ENCODE results near the gene PCDHB4.
"Not testable (repeated sequence)": the region's sequence is repeated elsewhere in the genome, so short reads cannot be mapped to it uniquely, and the experiment has no call there.

Gene PCDHB4

DNA sequence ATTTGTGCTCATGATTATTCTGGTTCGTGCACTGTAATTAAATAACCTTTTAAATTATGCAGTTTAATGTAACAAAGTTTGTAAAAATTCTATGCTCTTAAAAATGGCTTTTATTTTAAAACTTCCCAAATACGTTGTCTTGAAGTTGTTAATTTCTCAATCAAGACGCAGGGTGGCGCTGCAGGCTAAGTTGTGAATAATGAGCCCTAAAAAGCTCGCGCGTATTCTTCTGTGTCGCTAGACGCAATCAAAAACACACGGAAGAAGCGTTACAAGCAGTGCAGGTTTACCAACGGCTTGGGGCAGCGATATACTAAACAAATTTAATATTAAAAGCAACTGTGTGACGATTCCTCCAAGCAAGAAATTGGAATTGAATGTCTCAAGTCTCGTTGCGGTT, at the start of gene PCDHB4:
TSS of gene PCDHB4 (plus strand) at position 256 of the 400 bp plus-strand sequence. CDS start 181 bp downstream, outside the sequence.
- DNase-seq (ENCODE audit: low read depth in 3 of 3, low spot score in 1 of 3) = no peak

DNA sequence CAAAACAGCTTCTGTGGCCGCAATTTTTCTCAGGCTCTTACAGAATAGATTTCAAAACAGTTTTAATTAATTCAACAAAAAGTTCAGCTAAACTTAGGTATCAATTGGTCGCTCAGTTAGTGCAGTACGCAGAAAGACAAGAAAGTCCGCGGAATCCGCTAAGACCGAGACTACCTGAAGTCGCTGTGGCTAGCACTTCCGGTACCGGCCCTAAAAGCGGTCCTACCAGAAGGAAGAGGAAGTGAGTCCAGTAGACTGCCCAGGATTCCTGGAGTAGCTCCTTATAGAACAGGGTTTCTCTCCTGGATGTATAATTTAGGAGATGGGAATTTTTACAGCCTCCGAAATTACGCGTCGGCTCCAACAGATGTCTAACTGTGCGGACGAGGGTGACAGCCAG, 43.8 kb upstream of the PCDHB4 start:
- no peak for DNase-seq (ENCODE audit: low read depth in 3 of 3, low spot score in 1 of 3)

GRCh38 chr5:141082228-141082627, 39.4 kb upstream of the PCDHB4 start:
- DNase-seq (ENCODE audit: low read depth in 3 of 3, low spot score in 1 of 3) = no peak

DNA sequence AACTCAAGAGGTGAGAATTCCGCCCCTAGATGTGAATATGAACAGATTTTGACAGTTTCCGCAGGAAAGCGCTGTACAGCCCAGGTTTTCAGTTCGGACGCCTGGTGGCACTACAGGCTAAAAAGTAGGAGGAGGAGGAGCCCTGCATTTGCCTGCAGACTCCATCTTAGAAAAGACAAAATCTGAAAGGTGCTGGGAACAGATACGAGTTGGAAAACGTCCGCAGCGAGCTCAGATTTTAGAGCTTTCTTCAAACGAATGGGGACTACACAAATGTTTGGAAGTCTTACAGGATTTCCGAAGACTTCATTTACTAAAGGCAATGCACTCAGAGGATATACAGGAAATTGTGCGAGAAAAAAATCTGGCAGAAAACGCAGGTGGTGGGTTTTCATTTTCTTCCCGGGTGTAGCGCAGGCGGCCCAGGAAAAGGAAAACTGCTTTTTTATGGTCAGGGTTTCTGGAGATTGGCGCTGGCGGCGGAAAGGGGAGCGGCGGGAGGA, 37.1 kb upstream of the PCDHB4 start:
- peak in 2 of 3 donors; percentile 2 for DNase-seq (ENCODE audit: low read depth in 3 of 3, low spot score in 1 of 3)

DNA sequence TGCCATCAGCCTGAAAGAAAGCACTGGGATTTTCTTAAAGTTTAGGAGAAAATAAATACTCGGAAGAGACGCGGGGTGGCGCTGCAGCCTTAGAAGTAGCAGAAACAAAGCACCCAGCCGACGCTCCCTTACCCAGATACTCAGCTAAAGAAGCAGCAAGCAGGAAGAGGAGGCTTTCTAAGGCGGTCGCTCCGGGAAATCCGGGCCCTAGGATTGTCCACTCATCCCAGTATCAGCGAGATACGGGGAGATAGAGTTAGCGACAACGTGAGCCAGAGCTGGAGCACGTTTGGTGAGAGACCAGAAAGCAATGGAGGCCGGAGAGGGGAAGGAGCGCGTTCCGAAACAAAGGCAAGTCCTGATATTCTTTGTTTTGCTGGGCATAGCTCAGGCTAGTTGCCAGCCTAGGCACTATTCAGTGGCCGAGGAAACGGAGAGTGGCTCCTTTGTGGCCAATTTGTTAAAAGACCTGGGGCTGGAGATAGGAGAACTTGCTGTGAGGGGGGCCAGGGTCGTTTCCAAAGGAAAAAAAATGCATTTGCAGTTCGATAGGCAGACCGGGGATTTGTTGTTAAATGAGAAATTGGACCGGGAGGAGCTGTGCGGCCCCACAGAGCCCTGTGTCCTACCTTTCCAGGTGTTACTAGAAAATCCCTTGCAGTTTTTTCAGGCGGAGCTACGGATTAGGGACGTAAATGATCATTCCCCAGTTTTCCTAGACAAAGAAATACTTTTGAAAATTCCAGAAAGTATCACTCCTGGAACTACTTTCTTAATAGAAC, 26.9 kb upstream of the PCDHB4 start, which contains the start of gene PCDHB2:
TSS of gene PCDHB2 (plus strand) at position 135 of the 782 bp plus-strand sequence. CDS start at position 311, 176 bp downstream.
- DNase-seq (ENCODE audit: low read depth in 3 of 3, low spot score in 1 of 3) = no peak

DNA sequence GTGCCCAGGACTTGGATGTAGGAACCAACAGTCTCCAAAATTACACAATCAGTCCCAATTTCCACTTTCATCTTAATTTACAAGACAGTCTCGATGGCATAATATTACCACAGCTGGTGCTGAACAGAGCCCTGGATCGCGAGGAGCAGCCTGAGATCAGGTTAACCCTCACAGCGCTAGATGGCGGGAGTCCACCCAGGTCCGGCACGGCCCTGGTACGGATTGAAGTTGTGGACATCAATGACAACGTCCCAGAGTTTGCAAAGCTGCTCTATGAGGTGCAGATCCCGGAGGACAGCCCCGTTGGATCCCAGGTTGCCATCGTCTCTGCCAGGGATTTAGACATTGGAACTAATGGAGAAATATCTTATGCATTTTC, 26.4 kb upstream of the PCDHB4 start:
- no peak for DNase-seq (ENCODE audit: low read depth in 3 of 3, low spot score in 1 of 3)

GRCh38 chr5:141096181-141096580, 25.4 kb upstream of the PCDHB4 start:
- DNase-seq (ENCODE audit: low read depth in 3 of 3, low spot score in 1 of 3) = not testable (repeated sequence)

GRCh38 chr5:141096586-141096985, 25.0 kb upstream of the PCDHB4 start:
- DNase-seq (ENCODE audit: low read depth in 3 of 3, low spot score in 1 of 3) = not testable (repeated sequence)

- DNase-seq (ENCODE audit: low read depth in 3 of 3, low spot score in 1 of 3) = no peak
These were observed 21.3 kb upstream of the PCDHB4 start, which contains the start of gene PCDHB3 for GRCh38 chr5:141100243-141100805. PCDHB3 (plus strand) TSS chr5:141100473; CDS start chr5:141100650, 177 bp downstream.

DNA sequence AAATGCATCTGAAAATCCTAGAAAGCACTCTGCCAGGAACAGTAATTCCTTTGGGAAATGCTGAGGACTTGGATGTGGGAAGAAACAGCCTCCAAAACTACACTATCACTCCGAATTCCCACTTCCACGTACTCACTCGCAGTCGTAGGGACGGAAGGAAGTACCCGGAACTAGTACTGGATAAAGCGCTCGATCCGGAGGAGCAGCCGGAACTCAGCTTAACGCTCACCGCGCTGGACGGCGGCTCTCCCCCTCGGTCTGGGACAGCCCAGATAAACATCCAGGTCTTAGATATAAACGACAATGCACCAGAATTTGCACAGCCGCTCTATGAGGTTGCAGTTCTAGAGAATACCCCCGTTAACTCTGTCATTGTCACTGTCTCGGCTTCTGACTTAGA, 20.6 kb upstream of the PCDHB4 start:
- no peak for DNase-seq (ENCODE audit: low read depth in 3 of 3, low spot score in 1 of 3)

DNA sequence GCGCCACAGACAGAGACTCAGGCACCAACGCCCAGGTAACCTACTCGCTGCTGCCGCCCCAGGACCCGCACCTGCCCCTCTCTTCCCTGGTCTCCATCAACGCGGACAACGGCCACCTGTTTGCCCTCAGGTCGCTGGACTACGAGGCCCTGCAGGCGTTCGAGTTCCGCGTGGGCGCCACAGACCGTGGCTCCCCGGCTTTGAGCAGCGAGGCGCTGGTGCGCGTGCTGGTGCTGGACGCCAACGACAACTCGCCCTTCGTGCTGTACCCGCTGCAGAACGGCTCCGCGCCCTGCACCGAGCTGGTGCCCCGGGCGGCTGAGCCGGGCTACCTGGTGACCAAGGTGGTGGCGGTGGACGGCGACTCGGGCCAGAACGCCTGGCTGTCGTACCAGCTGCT, 19.5 kb upstream of the PCDHB4 start:
- DNase-seq (ENCODE audit: low read depth in 3 of 3, low spot score in 1 of 3) = not testable (repeated sequence)

DNA sequence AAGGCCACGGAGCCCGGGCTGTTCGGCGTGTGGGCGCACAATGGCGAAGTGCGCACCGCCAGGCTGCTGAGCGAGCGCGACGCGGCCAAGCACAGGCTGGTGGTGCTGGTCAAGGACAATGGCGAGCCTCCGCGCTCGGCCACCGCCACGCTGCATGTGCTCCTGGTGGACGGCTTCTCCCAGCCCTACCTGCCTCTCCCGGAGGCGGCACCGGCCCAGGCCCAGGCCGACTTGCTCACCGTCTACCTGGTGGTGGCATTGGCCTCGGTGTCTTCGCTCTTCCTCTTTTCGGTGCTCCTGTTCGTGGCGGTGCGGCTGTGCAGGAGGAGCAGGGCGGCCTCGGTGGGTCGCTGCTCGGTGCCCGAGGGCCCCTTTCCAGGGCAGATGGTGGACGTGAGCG, 19.1 kb upstream of the PCDHB4 start:
- DNase-seq (ENCODE audit: low read depth in 3 of 3, low spot score in 1 of 3) = not testable (repeated sequence)

GRCh38 chr5:141105350-141105749, 16.3 kb upstream of the PCDHB4 start:
- no peak for DNase-seq (ENCODE audit: low read depth in 3 of 3, low spot score in 1 of 3)

DNA sequence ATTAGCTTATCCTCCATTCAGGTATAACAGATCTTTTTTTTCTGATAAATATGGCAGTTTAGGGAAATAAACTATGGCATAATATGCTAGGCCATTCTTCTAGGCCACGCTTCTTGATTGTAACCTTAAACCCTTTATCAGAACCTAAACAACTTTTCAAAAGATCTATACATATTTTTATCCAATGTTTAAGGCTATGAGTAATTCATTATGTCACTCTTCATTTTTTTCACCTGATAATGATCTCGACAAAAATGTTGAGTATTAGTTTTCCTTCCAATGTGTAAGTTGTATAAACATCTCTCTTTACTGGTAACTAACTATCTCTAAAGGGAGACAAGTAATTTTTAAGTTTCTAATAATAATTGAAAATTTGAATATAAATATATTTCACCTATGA, 2.4 kb upstream of the PCDHB4 start:
- no peak for DNase-seq (ENCODE audit: low read depth in 3 of 3, low spot score in 1 of 3)

- DNase-seq (ENCODE audit: low read depth in 3 of 3, low spot score in 1 of 3) = no peak
These were observed 367 bp downstream of the PCDHB4 start for GRCh38 chr5:141121985-141122384.

DNA sequence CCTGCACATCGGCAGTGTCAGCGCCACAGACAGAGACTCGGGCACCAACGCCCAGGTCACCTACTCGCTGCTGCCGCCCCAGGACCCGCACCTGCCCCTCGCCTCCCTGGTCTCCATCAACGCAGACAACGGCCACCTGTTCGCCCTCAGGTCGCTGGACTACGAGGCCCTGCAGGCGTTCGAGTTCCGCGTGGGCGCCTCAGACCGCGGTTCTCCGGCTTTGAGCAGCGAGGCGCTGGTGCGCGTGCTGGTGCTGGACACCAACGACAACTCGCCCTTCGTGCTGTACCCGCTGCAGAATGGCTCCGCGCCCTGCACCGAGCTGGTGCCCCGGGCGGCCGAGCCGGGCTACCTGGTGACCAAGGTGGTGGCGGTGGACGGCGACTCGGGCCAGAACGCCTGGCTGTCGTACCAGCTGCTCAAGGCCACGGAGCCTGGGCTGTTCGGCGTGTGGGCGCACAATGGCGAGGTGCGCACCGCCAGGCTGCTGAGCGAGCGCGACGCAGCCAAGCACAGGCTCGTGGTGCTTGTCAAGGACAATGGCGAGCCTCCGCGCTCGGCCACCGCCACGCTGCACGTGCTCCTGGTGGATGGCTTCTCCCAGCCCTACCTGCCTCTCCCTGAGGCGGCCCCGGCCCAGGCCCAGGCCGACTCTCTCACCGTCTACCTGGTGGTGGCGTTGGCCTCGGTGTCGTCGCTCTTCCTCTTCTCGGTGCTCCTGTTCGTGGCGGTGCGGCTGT, 1.9 kb downstream of the PCDHB4 start:
- not testable (repeated sequence) for DNase-seq (ENCODE audit: low read depth in 3 of 3, low spot score in 1 of 3)

DNA sequence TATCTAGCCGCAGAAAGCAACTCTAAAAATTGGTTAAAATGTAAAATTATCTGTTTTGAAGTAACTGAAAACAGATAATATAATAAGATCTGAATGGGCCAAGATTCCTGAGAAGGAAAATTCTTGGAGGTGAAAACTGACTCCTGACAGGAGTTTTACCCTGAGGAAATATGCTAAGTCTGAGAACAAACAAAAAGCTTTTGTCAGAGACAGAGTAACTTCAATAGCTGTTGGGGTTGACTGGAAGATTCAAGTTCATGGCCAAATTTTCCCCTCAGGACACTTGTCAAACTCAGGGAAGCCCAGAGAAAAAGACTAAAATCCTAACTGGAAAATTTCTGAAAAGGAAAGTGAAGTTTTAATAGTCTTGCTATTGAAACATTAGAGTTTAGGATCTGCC, 5.7 kb downstream of the PCDHB4 start:
- no peak for DNase-seq (ENCODE audit: low read depth in 3 of 3, low spot score in 1 of 3)

DNA sequence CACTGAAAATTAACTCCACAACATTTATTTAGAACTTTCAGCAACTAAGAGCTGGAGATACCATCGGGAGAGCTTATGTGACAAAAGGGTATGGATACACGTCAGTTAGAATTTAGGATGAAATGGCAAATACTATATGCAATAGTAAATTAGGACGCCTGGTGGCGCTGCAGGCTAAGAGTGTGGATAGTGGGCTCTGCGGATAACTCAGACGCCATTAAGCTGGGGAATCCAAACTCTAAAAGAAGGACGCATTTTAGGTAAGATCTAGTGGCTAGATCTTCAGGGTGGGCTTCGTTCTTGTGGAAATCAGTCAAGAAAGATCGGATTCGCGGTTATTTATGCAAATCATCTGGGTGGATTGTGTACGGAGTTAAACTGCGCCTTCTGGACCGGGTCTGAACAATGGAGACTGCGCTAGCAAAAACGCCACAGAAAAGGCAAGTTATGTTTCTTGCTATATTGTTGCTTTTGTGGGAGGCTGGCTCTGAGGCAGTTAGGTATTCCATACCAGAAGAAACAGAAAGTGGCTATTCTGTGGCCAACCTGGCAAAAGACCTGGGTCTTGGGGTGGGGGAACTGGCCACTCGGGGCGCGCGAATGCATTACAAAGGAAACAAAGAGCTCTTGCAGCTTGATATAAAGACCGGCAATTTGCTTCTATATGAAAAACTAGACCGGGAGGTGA, 13.6 kb downstream of the PCDHB4 start, which contains the start of gene PCDHB5:
TSS of gene PCDHB5 (plus strand) at position 177 of the 688 bp plus-strand sequence. CDS start at position 406, 229 bp downstream.
- no peak for DNase-seq (ENCODE audit: low read depth in 3 of 3, low spot score in 1 of 3)

DNA sequence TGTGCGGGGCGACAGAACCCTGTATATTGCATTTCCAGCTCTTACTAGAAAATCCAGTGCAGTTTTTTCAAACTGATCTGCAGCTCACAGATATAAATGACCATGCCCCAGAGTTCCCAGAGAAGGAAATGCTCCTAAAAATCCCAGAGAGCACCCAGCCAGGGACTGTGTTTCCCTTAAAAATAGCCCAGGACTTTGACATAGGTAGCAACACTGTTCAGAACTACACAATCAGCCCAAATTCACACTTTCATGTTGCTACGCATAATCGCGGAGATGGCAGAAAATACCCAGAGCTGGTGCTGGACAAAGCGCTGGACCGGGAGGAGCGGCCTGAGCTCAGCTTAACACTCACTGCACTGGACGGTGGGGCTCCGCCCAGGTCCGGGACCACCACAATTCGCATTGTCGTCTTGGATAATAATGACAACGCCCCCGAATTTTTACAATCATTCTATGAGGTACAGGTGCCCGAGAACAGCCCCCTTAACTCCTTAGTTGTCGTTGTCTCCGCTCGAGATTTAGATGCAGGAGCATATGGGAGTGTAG, 14.2 kb downstream of the PCDHB4 start:
- DNase-seq (ENCODE audit: low read depth in 3 of 3, low spot score in 1 of 3) = no peak

- DNase-seq (ENCODE audit: low read depth in 3 of 3, low spot score in 1 of 3) = not testable (repeated sequence)
These were observed 15.7 kb downstream of the PCDHB4 start for GRCh38 chr5:141137346-141137745.

GRCh38 chr5:141149812-141150211, 28.2 kb downstream of the PCDHB4 start, which contains the start of gene PCDHB6:
PCDHB6 (plus strand) TSS chr5:141150057; CDS start chr5:141150258, 201 bp downstream.
- DNase-seq (ENCODE audit: low read depth in 3 of 3, low spot score in 1 of 3) = no peak

Measured in stimulated activated CD4-positive, alpha-beta T cell treated with anti-CD3 and anti-CD28 coated beads, TNF-alpha, amount 100 ng/mL, for 1 hour (primary cell).